SKM-1 (cell line): ENCODE data around the gene SHTN1.

ENCODE experiments used
- DNase-seq: peaks from one replicate; lab custom pipeline; 2025; ENCODE audit not compliant: unreplicated experiment; lab: John Stamatoyannopoulos, UW

SHTN1 gene

DNA sequence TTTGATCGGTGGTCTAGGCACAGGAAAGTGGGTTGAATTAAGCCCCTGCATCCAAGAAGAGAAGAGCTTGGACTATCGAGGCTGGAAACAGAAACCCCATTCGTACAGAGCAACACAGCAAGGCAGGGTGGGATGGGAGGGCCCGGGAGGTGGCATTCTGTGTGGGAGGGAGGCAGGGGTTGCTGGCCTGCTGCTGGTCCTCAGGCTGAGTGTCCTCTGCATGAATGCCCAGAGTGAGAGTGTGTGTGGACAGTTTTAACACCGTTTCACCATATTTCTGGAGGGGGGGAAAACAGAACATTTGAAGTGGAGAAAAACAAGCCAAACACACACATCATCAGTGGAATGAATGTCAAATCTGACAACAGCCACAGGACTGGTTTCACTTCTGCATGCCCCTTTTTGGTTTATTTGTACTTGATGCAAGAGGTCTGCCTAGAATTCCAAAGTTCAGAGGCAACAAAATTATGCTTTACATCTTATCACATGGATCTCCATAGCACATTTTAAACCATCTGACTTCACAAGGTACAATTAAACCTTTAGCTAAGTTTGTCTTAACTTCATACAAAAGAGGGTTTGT lies 166.8 kb downstream of the SHTN1 start:
- no peak for DNase-seq

DNA sequence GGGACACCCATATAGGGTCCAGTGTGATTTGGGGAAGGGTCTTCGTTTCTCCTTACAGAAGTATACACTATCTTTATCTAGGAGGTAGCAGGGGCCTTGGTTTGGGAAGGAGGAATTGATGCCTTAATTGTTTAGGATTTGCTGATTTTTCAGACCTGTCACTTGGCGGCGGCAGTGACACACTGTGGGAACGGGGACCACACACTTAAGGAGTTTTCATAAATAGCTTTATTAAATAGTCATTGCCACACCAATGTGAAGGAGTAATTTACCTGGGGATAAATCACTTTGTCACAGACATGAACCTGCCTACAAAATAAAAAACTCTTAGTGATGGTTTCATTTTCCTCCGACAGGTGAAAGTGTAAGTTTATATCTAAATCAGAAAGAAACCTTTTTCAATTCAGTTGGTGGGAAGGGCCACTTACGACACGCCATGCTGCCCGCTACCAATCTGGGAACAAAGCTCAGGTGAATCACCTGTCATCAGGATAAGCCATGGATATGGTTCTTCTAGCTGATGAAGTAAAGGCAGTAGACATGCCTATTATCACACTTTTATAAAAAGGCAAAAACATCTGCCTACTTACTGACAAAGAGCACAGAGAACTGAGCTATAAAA lies 168.0 kb downstream of the SHTN1 start:
- DNase-seq, result no peak

DNA sequence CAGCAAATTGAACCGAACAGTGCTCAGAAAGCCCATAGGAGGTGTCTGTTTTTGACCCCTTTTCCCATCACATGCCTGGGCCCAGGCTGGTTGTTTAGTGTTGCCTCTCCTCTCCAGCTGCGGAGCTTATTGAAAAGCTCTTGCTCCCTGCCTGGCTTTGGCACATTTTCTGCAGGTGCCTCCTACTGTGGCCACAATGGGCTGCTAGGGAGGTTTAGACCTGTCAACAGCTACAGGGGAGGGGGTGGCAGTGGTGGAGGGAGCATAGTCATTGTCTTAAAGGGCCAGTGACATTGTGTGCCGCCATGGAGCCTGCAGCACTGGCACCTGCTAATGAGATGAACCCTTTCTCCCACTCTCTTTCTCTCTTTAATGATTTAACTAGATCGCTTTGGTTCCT lies 168.9 kb downstream of the SHTN1 start:
- DNase-seq, result no peak

DNA sequence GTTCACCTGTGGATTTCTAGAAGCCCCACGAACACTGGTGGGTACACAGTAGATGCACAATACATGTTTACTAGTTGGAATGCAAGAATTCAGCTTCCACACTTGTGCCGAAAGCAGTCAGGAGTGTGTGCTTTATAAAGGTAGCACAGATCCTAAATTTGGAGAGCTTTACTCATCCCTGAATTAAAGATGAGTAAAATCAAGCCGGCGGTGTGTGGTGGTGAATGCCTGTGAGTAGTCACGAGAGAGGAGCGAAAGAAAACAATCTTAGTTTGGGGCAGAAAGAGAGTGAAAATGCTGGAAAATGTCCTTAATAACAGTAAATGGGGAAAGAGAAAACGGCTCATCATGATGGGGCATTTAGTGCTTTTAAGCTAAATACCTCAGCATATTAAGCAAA lies 169.3 kb downstream of the SHTN1 start:
- DNase-seq, result no peak

DNA sequence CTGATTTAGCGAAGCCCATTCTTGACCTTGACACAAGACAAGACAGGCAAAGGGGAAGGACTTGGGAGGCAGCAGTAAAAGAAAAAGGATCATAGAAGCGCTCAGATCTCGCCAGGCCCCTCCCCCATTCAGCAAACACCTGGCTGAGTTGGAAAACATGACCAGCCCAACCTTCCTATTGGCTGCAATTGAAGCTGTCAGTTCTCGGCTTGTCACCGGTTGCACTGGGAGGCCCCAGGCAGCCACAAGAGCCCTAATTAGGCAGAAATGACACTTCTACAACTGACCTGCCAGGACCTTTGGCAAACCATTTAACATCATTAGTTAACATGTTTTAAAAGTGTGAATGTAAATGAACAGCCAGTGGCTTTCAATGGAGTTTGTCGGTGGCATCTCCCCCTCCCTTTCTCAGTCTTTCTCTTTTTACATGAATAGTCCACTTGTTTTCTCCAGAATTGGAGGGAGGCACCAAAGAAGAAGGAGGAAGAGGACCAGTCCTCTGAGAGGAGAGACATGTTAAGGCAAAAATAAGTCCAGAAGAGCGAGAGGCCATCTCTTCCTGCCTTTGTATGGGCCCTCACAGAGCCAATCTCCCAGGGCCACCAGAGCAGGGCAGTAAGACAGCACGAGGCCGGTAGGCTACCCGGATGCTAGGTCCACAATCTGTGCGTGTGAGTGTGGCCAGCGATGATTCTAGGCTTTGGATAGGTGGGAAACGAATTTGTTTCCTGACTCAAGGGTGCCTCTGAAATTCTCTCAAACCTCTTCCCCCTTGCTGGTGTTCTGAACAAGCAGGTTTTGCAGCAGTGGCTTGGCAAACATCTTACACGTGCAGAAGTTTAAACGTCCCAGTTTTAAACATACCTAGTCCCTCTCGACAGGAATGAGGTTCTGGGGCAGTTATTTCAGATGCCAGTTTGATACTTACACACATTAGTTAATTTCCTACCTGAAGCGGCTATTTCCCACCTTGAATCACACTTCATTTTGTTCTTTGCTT lies 170.7 kb downstream of the SHTN1 start:
- DNase-seq, result no peak

DNA sequence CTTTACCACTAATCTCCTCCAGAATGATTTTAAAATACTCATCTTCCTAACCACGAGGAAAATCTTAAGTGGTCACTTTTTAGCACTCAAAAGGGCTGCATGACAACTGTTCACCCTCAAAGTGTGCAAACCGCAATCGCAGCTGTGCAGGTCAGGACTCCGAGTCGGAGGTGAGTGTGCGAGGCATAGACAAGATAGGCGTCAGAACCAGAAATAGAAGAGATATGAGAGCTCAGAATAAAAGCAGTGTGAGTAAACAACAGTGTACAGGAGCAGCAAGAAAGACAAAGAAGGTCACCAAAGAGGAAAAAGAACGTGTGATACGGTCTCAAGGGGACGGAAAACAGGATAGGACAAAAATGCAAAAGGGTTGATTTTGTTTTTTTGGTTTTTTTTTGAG lies 173.2 kb downstream of the SHTN1 start:
- no peak for DNase-seq
